CD4-positive, alpha-beta T cell treated with Interleukin-2 at 100 ng/mL for 4 hours (primary cell): ENCODE results near the gene CAPN11.

ENCODE experiments used
- DNase-seq: peaks from one replicate; pipeline ENCODE4 v3.0.0-alpha.2; 2020; ENCODE audit warnings: low spot score

The CAPN11 gene

DNA sequence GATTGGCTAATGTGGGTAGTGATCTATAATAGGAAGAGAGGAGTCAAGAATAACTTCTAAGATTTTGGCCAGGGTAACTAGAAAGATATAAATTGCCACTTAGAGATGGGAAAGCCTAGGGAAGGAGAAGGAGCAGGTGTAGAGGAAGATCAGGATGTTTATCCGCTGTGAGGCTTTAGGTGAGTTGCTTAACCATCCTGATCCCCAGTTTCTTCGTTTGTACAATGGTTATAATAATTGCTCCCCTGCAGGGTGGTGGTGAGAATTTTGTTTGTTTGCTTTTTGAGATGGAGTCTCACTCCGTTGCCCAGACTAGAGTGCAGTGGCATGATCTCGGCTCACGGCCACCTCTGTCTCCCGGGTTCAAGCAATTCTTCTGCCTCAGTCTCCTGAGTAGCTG is 55.7 kb downstream of the CAPN11 start:
- no peak for DNase-seq

DNA sequence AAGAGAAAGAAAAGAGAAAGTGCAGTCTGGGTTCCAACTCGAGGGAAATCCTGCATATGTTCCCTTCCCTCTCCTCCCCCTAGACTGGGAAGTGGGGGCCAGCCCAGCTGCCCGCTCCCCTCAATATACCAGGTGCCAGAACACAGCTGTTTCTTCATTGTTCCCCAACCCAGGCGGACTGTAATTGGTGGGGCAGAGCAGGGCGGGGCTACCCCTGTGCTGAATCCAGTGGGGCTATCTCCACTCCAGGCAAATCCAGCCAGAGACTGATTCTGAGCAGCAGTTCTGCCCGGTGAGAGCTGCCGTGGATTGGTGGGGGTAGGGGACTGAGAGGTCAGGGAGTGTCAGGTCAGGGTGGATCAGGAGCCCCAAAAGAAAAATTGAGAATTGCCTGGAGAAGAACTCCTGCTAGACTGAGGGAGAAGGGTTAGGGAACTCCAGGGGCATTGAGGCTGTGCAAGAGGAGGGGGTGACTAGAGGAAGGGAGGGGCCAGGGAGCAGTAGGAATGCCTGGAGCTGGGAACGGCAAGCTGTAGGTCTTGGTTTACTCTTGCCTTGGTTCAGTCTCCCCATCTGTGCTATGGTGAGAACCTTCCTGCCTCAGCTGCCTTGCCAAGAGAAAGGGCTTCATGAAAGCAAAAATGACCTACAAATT is 58.2 kb downstream of the CAPN11 start, which contains the start of gene MYMX:
MYMX (plus strand) TSS at position 250 of the 655 bp plus-strand sequence. CDS start 546 bp downstream, outside the sequence.
- DNase-seq = no peak

DNA sequence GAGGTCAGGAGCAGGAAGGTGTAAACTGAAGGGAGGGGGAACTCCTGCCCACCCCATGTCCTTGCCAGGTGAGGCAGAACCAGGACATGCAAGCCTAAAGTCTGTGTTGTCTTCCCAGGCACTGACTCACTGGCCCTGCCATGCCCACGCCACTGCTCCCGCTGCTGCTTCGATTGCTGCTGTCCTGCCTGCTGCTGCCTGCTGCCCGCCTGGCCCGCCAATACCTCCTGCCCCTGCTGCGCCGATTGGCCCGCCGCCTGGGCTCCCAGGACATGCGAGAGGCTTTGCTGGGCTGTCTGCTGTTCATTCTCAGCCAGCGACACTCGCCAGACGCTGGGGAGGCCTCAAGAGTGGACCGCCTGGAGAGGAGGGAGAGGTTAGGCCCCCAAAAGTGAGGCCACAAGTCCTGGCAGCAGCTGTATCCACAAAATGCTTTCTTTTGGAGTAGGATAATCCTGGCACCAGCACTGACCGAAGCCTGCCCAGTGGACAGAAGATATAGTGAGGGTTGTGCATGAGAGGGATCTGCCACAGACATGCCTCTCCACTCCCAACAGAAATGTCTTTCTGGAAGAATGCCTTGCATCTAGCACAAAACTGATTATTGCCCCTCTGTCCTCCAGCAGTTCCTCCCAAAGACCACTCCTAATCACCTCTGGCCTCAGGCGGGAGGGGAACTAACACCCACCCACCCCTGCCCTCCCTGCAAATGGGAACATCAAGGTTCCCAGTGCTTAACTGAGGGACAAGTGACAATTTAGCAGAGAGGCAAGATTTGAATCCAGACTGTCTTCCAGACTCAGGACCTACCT is 58.9 kb downstream of the CAPN11 start:
- DNase-seq = no peak

DNA sequence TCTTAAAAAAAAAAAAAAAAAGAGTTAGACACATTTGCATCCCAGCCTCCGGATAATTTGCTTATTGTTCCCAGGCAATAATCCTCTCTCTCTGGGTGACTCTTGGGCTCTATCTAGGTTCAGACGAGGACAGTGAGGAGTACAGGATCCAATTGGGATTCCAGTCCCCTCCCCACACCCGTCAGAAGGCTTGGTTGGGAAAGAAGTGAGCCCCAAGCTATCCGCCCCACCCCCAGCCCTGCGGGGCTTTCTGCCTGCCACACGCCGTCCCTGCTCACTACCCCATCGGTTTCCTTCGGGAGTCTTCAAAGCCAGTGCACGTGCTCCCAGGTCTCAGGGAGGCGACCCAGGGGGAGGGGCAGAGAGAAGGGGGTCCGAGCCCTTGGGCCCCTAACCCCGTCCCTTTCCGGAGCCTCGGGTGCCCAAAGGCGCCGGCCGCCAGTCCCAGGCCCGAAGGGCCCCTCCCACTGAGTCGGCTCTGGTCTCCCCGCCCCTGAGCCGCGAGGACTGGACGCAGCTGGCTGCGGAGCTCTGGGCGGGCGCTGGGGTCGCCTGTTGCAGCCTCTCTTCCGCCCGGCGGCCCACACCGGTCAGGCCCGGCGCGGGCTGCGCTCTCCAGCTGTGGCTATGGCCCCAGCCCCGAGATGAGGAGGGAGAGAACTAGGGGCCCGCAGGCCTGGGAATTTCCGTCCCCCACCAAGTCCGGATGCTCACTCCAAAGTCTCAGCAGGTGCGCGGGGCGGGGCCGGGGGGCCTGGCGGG is 60.6 kb downstream of the CAPN11 start:
- no peak for DNase-seq

DNA sequence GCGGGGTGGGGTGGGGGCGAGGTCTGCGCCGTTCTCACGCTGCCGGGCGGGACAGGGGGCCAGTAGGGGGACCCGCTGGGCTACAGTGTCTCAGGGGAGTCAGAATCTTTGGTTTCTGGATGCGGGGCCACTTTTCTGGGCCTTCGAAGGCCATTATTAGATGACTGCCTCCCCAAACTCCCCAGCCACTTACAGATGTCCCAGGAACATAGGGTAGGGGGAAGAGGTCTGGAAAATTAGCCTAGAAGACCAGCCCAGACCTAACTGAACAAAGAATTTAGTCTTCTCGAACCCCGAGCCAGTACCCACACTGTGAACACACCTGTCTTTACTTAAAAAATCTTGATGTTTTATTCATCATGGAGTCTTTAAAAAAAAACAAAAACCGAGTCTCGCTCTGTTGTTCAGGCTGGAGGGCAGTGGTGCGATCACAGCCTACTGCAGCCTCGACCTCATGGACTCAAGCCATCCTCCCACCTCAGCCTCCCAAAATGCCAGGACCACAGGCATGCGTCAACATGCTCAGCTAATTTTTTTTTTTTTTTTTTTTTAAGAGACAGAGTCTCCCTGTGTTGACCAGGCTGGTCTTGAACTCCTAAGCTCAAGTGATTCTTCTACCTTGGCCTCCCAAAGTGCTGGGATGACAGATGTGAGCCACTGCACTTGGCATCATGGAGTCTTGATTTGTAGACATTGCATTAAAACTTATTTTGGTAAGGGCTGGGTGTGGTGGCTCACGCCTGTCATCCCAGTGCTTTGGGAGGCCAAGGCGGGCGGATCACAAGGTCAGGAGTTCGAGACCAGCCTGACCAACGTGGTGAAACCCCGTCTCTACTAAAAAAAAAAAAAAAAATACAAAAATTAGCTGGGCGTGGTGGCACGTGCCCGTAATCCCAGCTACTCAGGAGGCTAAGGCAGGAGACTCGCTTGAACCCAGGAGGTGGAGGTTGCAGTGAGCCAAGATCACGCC is 61.5 kb downstream of the CAPN11 start:
- DNase-seq = no peak

DNA sequence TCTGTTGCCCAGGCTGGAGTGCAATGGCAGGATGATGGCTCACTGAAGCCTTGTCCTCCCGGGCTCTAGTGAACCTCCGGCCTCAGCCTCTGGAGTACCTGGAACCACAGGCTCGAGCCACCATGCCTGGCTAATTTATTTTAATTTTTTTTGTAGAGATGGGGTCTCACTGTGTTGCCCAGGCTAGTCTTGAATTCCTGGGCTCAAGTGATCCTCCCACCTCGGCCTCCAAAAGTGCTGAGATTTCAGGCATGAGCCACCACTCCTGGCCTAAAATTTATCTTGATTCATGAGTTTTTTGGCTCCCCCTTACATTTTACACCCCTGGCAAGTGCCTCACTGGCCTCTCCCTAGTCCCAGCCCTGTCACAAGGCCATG is 62.3 kb downstream of the CAPN11 start:
- DNase-seq = no peak

DNA sequence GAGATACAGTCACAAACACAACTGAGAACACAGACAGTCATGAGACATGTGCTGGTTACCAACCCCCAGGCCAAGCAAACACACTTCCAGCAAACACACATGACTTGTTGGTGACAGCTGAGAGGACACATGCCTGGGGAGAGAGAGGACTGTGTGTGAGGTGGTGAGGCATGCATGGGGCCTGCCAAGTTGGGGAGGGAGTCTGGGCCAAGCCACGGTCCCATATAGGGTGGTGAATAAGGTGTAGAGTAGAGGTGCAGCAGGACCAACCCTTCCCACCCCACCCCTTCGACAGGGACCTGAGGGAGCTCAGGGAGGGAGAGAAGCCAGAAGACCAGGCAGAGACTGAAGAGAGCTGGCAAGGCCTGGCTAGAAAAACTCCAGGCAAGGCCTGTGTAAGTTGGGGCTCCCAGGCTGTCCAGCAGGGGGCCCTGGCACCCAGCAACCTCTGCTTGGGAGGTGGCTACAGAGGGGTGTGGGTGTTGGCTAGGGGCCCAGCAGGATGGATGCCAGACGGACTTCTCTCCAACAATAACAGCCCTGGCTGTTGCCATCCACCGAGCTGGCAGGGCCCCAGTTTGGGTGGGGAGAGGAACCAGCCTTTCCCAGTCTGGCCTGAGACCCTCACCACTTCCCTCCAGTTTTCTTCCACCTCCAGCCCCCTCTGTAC is 62.8 kb downstream of the CAPN11 start:
- peak; percentile 78 for DNase-seq

- no peak for DNase-seq
Measured at GRCh38 chr6:44221961-44222335, 63.3 kb downstream of the CAPN11 start.

GRCh38 chr6:44222486-44223318 is 64.1 kb downstream of the CAPN11 start:
- no peak for DNase-seq

GRCh38 chr6:44223319-44224028 is 64.9 kb downstream of the CAPN11 start, which contains the start of gene SLC29A1:
SLC29A1 (plus strand) TSS chr6:44223595; CDS start chr6:44227314, 3,719 bp downstream.
- peak; percentile 81 for DNase-seq

GRCh38 chr6:44224029-44224964 is 65.7 kb downstream of the CAPN11 start:
- no peak for DNase-seq

- no peak for DNase-seq
Measured at GRCh38 chr6:44224965-44225305, 66.3 kb downstream of the CAPN11 start.

DNA sequence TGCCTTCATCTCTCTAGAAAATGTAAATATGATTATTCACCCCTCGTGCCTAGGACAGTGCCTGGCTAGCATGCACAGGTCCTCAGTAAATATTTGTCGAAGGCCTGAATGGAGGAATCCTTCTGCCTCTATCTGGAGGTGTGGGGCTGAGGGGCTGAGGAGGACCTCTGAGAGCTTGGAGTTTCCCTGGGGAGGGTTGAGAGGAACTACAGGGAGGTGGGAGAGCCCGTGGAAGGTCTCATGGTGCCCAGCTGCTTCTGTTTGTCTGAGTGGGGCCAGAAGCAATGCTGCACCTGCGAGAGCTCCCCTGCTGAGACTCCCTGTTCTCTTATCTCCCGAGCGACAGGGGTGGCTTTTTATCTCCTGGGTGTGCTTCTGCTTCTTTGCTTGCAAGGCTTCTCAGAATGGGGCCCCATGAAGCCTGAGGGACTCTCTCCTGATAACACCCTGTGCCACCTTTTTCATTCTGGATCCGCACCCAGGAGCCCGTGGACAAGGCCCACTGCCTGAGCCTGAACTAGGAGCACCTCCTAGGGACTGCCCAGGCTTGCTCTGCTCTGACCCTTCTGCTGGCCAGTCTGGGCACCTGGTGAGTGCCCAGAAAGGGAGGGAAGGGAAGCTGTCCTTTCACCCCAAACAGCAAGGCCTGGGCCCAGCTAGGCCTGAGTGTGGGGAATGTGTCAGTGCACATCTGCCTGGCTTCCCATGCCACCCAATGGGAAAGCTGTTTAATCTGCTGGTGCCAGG is 67.1 kb downstream of the CAPN11 start:
- DNase-seq = no peak

- no peak for DNase-seq
Measured at GRCh38 chr6:44226368-44227147, 67.9 kb downstream of the CAPN11 start.

GRCh38 chr6:44227148-44227793 is 68.7 kb downstream of the CAPN11 start:
- DNase-seq = no peak

- no peak for DNase-seq
Measured at GRCh38 chr6:44228031-44228430, 69.4 kb downstream of the CAPN11 start.
